GM12891 (cell line): ENCODE data around the gene TRIM29.

Experiments
- DNase-seq: peaks from one replicate; pipeline ENCODE4 v3.0.0; 2011; ENCODE audit warnings: low spot score; ENCODE audit not compliant: insufficient read length
- FAIRE-seq: peaks from 2 replicates; lab custom pipeline; 2011; peaks lifted over from hg19 to GRCh38; lab: Jason Lieb, UNC
- PAX5 ChIP-seq: IDR thresholded peaks from 2 replicates; pipeline ENCODE4 v1.6.1; 2011; ENCODE audit warnings: low read length, moderate library complexity, mild to moderate bottlenecking; ENCODE audit not compliant: insufficient read depth, severe bottlenecking
- POLR2A ChIP-seq: IDR thresholded peaks from 2 replicates; pipeline ENCODE4 v1.6.1; 2011; ENCODE audit warnings: low read depth, low read length, control low read depth
- POLR2AphosphoS5 ChIP-seq: IDR thresholded peaks from 2 replicates; pipeline ENCODE4 v1.6.1; 2011; ENCODE audit warnings: low read depth, low read length, control low read depth
- POU2F2 ChIP-seq: IDR thresholded peaks from 2 replicates; pipeline ENCODE4 v1.6.1; 2011; ENCODE audit warnings: low read depth, mild to moderate bottlenecking, control low read depth, low read length, moderate library complexity
- SPI1 ChIP-seq: IDR thresholded peaks from 2 replicates; pipeline ENCODE4 v1.6.1; 2011; ENCODE audit warnings: low read depth, low read length, control low read depth
- TAF1 ChIP-seq: IDR thresholded peaks from 2 replicates; pipeline ENCODE4 v1.6.1; 2011; ENCODE audit warnings: low read depth, low read length, control low read depth

Gene TRIM29

DNA sequence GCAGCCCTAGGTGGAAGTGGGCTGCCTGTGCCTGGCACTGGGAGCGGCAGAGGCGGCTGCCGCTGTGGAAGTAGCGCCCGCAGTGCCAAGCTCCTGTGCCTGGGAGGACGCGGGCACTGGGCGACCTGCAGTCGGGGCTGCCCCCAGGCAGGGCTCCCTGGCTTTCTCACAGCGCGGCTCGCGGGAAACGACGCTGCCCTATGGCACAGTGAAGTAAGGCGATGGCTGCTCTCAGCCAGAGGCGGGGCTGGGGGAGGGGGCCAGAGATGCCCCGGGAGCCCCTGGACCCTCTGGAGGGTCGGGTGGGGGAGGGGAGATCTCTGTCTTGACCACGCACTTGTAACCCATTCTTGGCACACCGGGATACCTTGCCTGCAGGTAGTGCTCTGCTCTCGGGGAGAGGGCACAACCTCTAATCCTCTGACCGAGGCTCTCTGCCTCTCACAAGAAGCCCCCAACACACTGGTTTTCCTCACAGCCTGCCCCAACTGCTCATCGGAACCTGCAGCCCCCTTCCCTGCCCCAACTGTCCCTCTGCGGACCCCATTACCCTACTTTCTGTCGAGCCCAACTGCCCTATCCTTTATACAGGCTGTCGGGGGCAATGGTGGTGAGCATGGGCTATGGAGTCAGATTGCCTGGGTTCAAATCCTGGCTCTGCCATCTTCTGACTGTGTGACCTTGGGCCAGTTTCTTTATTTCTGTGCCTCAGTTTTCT is 32.2 kb upstream of the TRIM29 start:
- DNase-seq (no peak), FAIRE-seq (no peak)
- TF ChIP-seq PAX5, result no peak
- TF ChIP-seq SPI1, result no peak
- no peak for TF ChIP-seq POLR2A
- TF ChIP-seq TAF1, result no peak
- TF ChIP-seq POU2F2, result no peak
- no peak for TF ChIP-seq POLR2AphosphoS5

DNA sequence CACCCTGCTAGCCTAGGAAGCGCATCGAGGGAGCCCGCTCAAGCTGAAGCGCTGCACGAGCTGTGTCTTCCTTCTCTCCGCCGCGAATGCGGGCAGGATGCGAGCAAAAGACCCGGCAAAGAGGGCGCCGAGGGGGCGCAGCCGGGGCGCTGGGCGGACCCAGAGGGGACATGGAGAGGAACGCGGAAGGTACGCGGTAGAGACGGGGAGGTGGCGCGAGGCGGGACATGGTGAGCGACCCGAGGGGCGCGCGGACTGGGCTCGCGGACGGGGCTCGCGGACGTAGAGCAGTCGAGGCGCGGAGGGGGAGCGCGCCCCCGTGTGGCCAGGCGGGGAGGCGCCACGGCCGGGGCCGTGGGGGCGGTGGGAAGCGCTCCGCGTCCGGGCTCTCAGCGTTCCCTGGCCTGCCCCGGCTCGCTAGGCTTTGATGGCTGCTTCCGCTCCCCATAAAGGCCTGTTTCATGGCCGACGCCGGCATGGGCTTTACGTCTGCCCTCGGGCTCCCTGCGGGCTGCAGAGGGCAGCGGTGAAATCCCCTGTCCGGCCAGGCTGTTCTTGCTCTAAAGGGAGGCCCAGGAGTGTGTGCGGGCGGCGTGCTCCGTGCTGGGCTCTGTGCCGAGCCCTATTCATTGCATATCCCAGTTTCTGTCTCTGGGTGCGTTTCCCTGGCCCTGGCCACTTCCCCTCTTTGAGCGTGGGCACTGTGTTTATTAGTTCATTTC is 31.2 kb upstream of the TRIM29 start:
- TF ChIP-seq PAX5 (no peak), POU2F2 (no peak), SPI1 (no peak), POLR2A (no peak), TAF1 (no peak), POLR2AphosphoS5 (no peak)
- peak; percentile 65 for DNase-seq
- FAIRE-seq, result no peak

DNA sequence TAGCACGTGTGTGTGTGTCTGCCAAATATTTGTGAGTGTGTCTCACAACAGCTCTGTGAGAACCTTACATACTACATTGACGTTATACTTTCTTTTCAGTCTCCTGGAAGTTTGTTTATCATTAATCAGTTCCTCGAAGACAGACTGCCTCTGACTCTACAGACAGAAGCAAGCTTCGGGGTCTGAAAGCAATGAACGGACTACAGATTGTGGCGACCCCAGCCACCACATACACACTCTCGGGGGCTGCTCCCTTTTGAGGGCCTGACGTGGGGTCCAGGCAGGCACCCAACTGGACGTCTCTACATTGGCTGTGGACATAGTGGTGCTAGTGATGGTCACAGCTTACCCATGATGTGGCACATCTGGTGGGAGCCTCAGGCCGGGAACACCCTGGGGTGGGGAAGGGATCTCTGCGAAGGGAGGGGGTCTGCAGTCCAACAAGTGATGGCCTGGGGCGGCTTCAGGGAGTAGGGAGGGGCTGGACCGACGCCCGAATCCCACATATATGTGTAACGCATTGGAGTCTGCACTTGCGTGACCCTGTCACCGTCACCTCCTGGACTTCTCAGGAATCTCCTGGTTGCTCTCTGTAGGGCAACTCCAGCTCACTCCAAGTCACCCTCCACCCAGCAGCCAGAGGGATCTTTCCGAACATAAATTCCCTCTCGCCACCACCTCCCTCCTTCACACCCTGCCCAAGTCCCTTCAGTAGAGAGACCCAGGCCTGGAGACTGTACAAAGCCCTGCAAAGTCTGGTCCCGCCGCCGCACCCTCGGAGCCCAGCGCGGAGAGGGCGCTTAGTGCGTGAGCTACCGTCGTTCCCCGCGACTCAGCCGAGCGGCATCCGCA is 30.4 kb upstream of the TRIM29 start:
- DNase-seq, result no peak
- no peak for FAIRE-seq
- TF ChIP-seq POLR2AphosphoS5 (no peak), POLR2A (no peak)

DNA sequence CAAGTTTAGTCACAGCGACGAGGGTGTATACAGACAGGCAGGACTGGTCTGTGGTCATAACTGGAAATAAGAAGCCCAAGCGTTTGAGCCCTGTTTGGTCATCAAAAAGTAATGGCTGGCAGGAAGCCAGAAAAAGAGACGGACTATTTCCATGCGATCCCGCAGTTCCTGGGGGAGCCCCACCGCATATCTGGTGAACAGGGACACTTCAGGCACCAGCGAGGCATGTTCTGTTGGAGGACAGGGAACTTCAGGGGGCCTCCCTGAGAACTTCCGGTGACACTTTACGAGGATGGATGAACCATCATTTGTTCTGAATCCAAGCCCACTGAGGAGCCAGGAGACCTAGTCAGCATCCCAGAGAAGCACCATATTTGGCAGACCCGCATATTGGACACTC is 29.7 kb upstream of the TRIM29 start:
- DNase-seq (no peak), FAIRE-seq (no peak)
- TF ChIP-seq PAX5 (no peak), POLR2A (no peak), TAF1 (no peak), POLR2AphosphoS5 (no peak), SPI1 (no peak), POU2F2 (no peak)

DNA sequence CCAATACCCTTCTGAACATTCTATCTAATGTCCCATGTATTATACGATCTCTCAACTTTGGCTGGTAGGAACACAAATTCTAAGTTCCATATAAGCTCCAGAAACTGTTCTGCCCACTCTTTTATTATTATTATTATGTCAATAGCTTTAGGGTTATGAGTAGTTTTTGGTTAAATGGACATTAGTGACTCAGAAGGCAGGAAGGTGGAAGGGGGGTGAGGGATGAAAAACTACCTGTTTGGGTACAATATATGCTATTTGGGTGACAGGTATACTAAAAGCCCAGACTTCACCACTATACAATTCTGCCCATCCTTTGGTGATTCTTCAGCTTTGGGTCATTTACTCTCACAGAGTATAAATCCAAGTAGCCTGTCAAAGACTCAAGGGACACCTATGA is 22.5 kb upstream of the TRIM29 start:
- TF ChIP-seq PAX5, result no peak
- no peak for TF ChIP-seq POU2F2
- TF ChIP-seq SPI1, result no peak
- no peak for TF ChIP-seq POLR2AphosphoS5
- TF ChIP-seq POLR2A, result no peak
- no peak for TF ChIP-seq TAF1
- no peak for DNase-seq
- no peak for FAIRE-seq

DNA sequence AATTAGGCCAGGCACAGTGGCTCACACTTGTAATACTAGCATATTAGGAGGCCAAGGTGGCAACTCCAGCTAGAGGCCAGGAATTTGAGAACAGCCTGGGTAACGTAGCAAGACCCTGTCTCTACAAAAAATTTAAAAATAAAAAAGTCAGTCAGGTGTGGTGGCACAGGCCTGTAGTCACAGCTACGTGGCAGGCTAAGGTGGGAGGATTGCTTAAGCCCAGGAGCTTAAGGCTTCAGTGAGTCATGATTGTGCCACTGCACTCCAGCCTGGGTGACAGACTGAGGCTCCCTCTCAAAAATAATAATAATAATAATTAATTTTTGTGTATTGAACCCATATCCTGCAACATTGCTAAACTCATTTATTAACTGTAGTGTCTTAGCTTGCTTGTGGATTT is 15.3 kb upstream of the TRIM29 start:
- DNase-seq, result no peak
- no peak for TF ChIP-seq POLR2AphosphoS5
- TF ChIP-seq POU2F2, result no peak
- no peak for TF ChIP-seq PAX5
- TF ChIP-seq TAF1, result no peak
- TF ChIP-seq SPI1, result no peak
- TF ChIP-seq POLR2A, result no peak
- no peak for FAIRE-seq

DNA sequence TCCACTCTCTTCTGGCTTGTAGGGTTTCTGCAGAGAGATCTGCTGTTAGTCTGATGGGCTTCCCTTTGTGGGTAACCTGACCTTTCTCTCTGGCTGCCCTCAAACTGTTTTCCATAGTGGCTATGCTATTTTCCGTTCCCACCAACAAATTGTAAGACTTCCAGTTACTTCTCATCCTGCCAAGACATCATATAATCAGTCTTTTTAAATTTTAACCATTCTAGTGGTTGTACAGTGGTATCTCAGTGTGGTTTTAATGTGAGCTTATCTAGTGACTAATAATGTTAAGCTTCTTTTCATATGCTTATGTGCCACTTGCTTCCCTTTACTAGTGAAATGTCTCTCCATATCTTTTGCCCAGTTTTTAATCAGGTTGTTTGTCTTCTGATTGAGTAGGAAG is 13.6 kb upstream of the TRIM29 start:
- FAIRE-seq (no peak), DNase-seq (no peak)
- TF ChIP-seq TAF1 (no peak), POLR2AphosphoS5 (no peak), PAX5 (no peak), SPI1 (no peak), POU2F2 (no peak), POLR2A (no peak)

DNA sequence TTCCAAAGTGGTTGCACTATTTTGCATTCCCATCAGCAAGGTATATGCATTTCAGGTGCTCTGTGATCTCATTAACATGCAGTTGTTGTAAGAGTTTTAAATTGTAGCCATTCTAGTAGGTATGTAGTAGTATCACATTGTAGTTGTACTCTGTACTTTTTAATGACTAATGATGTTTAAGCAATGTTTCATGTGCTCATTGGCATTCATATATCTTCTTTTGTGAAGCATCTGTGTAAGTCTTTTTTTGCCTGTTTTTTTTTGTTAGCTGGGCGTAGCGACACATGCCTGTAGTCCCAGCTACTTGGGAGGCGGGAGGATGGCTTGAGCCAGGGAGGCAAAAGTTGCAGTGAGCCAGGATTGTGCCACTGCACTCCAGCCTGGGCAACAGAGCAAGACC is 11.3 kb upstream of the TRIM29 start:
- TF ChIP-seq SPI1 (no peak), TAF1 (no peak), POLR2A (no peak), PAX5 (no peak), POU2F2 (no peak), POLR2AphosphoS5 (no peak)
- DNase-seq (no peak), FAIRE-seq (no peak)

DNA sequence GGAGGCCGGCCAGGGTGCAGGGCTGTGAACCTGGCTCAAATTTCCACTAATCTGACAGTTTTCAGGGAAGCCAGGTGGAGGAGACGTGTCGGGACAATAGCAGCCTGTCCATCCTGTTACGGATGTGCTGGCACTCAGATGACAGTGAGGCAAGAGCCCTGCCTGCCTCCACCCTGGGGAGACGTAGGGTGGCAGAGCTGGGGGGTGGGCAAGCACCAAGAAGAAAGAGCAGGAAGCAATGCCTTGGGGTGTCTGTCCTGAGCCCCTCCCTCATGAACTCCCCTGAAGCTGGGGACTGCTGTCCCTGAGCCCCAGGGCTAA is 10.0 kb upstream of the TRIM29 start:
- DNase-seq (no peak), FAIRE-seq (no peak)

More for the DNA sequence above, 10.0 kb upstream of the TRIM29 start:
- no peak for TF ChIP-seq TAF1
- TF ChIP-seq POU2F2, result no peak
- no peak for TF ChIP-seq SPI1
- TF ChIP-seq POLR2A, result no peak
- no peak for TF ChIP-seq PAX5
- no peak for TF ChIP-seq POLR2AphosphoS5
